HepG2 (cell line): ENCODE measurements around the gene SPATA7. TPM values are rescaled to one million over a fixed set of nuclear protein-coding genes. Genes with fewer than 3 reads are reported as not detected.

Experiments
- ATAC-seq: fragments of 200-7000 bp; cut with Tn5 transposase; 3 replicates; pipeline ENCODE4 v1.9.1; 2020; ENCODE audit warnings: mild to moderate bottlenecking, moderate library complexity
- BruUV-seq: library from RNA; stranded (reverse); fragments of 400-500 nt; replicated peaks from 2 replicates; lab custom pipeline; 2021; lab: Mats Ljungman, UMichigan
- CTCF ChIA-PET: fragments of 300-600 bp; formaldehyde crosslinking; extraction: SDS; loops from one replicate; lab custom pipeline; 2021; ENCODE audit warnings: low total read pairs, inconsistent platforms, low intra/inter-chr PET ratio; lab: Yijun Ruan, JAX
- POLR2A ChIA-PET: fragments of 350-600 bp; sonication (Branson Sonifier 250); formaldehyde crosslinking; loops from one replicate; lab custom pipeline; 2020; ENCODE audit warnings: antibody characterized with exemption, inconsistent platforms; lab: Yijun Ruan, JAX
- DNase-seq: peaks from one replicate; pipeline ENCODE4 v3.0.0-alpha.2; 2015; ENCODE audit warnings: low spot score
- FAIRE-seq: peaks from 3 replicates; lab custom pipeline; 2011; peaks lifted over from hg19 to GRCh38; lab: Jason Lieb, UNC
- H2AFZ ChIP-seq: one replicate; pipeline ENCODE4 v1.6.1; 2011; ENCODE audit warnings: low read length, inconsistent platforms
- H3K27ac ChIP-seq: fragments of 300-600 bp; 3 replicates; pipeline ENCODE4 v1.8.0; 2011; ENCODE audit warnings: mixed run types, mild to moderate bottlenecking, mixed read lengths, low read length, inconsistent platforms; ENCODE audit not compliant: insufficient read depth; ENCODE audit errors: extremely low read length
- H3K27me3 ChIP-seq, 2 experiments: fragments of 200-600 bp in 1 of 2; 2 replicates in 1 of 2; 3 replicates in 1 of 2; pipeline versions ENCODE4 v1.6.0 to v1.8.0; 2011; ENCODE audit warnings: low read length in 2 of 2, mild to moderate bottlenecking in 2 of 2, moderate library complexity in 2 of 2, inconsistent platforms in 1 of 2; ENCODE audit not compliant: insufficient read depth in 2 of 2, control insufficient read depth in 1 of 2
- H3K36me3 ChIP-seq, 2 experiments: fragments of 200-600 bp in 1 of 2; replicated peaks in 1 of 2; 2 replicates in 1 of 2; 3 replicates in 1 of 2; pipeline versions ENCODE4 v1.5.1 to v1.8.0; 2011; ENCODE audit warnings: low read length in 2 of 2, inconsistent platforms in 1 of 2; ENCODE audit not compliant: insufficient read depth in 2 of 2, control insufficient read depth in 1 of 2
- H3K4me1 ChIP-seq: 2 replicates; pipeline ENCODE4 v1.5.1; 2012; ENCODE audit warnings: low read length, inconsistent platforms; ENCODE audit not compliant: insufficient read depth
- H3K4me2 ChIP-seq: 2 replicates; pipeline ENCODE4 v1.6.0; 2011; ENCODE audit warnings: low read depth, low read length, inconsistent platforms
- H3K4me3 ChIP-seq, 3 experiments: fragments of 200-600 bp in 1 of 3; sonication (generic), shearing (Covaris generic) in 1 of 3; replicated peaks in 1 of 3; 2 replicates each; pipeline ENCODE4 v1.5.1; 2011 to 2016; ENCODE audit warnings: low read length in 3 of 3, inconsistent platforms in 2 of 3, low read depth in 2 of 3, mild to moderate bottlenecking in 2 of 3, control low read depth in 1 of 3, mixed read lengths in 1 of 3; ENCODE audit not compliant: insufficient read depth in 1 of 3
- H3K79me2 ChIP-seq: one replicate; pipeline ENCODE4 v1.6.1; 2011; ENCODE audit warnings: low read length, inconsistent platforms; ENCODE audit not compliant: insufficient read depth
- H3K9ac ChIP-seq: 2 replicates; pipeline ENCODE4 v1.6.0; 2011; ENCODE audit warnings: mild to moderate bottlenecking, low read depth, low read length, inconsistent platforms; ENCODE audit not compliant: insufficient read depth
- H3K9me3 ChIP-seq: 2 replicates; pipeline ENCODE4 v1.5.1; 2012; ENCODE audit warnings: mild to moderate bottlenecking, low read length
- H4K20me1 ChIP-seq: 2 replicates; pipeline ENCODE4 v1.6.0; 2011; ENCODE audit warnings: inconsistent platforms, mild to moderate bottlenecking, low read length, moderate library complexity; ENCODE audit not compliant: insufficient read depth
- HNRNPK ChIP-seq: fragments of 200-400 bp; formaldehyde crosslinking; IDR thresholded peaks from 2 replicates; pipeline ENCODE4 v1.6.1; 2018; ENCODE audit warnings: low read length, low read depth, moderate library complexity, mild to moderate bottlenecking; ENCODE audit not compliant: poor library complexity, severe bottlenecking
- IRF1 ChIP-seq: sonication (generic); formaldehyde crosslinking; IDR thresholded peaks from 2 replicates; pipeline ENCODE4 v1.4.0; 2020; ENCODE audit warnings: low read depth, mild to moderate bottlenecking, missing genetic modification reagents
- ZBTB10 ChIP-seq: sonication (generic); formaldehyde crosslinking; IDR thresholded peaks from 2 replicates; pipeline ENCODE4 v1.4.0; 2020; ENCODE audit warnings: missing genetic modification reagents, borderline replicate concordance
- ZNF143 ChIP-seq: sonication (generic); formaldehyde crosslinking; IDR thresholded peaks from 2 replicates; pipeline ENCODE4 v1.4.0; 2020; ENCODE audit warnings: missing genetic modification reagents
- ZNF546 ChIP-seq: sonication (generic); formaldehyde crosslinking; conservative IDR thresholded peaks from 2 replicates; pipeline ENCODE4 v1.8.1; 2023; ENCODE audit warnings: mild to moderate bottlenecking, missing genetic modification reagents
- WGBS: methylation state at CpG from one replicate; pipeline ENCODE4 v1.1.6; 2017; ENCODE audit warnings: low lambda C conversion rate; 5-methylcytosine and 5-hydroxymethylcytosine counted together
- in situ Hi-C: cut with HindIII; loops from 2 replicates; pipeline ENCODE4 v1.10.0; 2017; ENCODE audit warnings: low pct_unique_long_range_greater_than_20kb; ENCODE audit not compliant: extremely low pct_ligation_motif_present
- intact Hi-C: fragments of 100-400 bp; cut with micrococcal nuclease; formaldehyde crosslinking; loops from one replicate; pipeline ENCODE4 v1.10.0; 2022; ENCODE audit not compliant: unreplicated experiment
- polyA plus RNA-seq, 8 experiments: library from polyadenylated mRNA; depleted of rRNA in 3 of 8; stranded (reverse) in 7 of 8; unstranded in 1 of 8; fragments of >200 nt; fragmentation: Illumina TruSeq in 4 of 8; extraction: Trizol in 4 of 8; gene quantifications; 2 replicates each; pipeline versions ENCODE4 v1.2.1 to v1.2.3, GENCODE V29; 2011 to 2016; ENCODE audit warnings: low read depth in 4 of 8, missing spikeins in 1 of 8, mixed read lengths in 1 of 8; ENCODE audit not compliant: insufficient read depth in 1 of 8
- total RNA-seq, 5 experiments: library from RNA; depleted of rRNA; stranded (reverse); fragments of >200 nt; fragmentation: Illumina TruSeq; extraction: Trizol; gene quantifications; 2 replicates each; pipeline ENCODE4 v1.2.3, GENCODE V29; 2016; ENCODE audit warnings: low read depth in 1 of 5

SPATA7 gene
- total and polyA plus RNA-seq, 2 of the 13 experiments (the other 11 are each of a cell fraction or from before 2014, with no cell fraction given), result 3.6 to 5.5 TPM

- no peak overlapping the region for H3K27ac ChIP-seq
- CTCF ChIA-PET, result no interaction called here
- 92% methylated on average over 3 of the region's 7 CpGs for WGBS
- BruUV-seq, result no TSS peak
- ATAC-seq (no peak), DNase-seq (no peak), FAIRE-seq (no peak)
- no peak overlapping the region for H3K9ac ChIP-seq
- no peaks in the 10 kb centered on the region for H3K9me3 ChIP-seq
- H2AFZ ChIP-seq, result no peak overlapping the region
- no peak overlapping the region for H3K4me3 ChIP-seq
- H3K27me3 ChIP-seq, result no peaks in the 10 kb centered on the region
- TF ChIP-seq ZNF143 (CRISPR knock-in tag), result no peak
- no peak for TF ChIP-seq ZNF546 (CRISPR knock-in tag)
- no peak for TF ChIP-seq IRF1
- no peak for TF ChIP-seq ZBTB10 (CRISPR knock-in tag)
- no peak for TF ChIP-seq HNRNPK
- no peaks in the 10 kb centered on the region; a peak in 2 of 5 replicates for H3K36me3 ChIP-seq
- intact Hi-C loops (no loop called here), in situ Hi-C loops (loop anchor here (25.0 kb wide), 1 partner anchor 531 kb away; no protein-coding TSS in a partner anchor)
- no peaks in the 10 kb centered on the region for H4K20me1 ChIP-seq
- H3K4me2 ChIP-seq, result no peak overlapping the region
- POLR2A ChIA-PET, result no interaction called here
- no peaks in the 10 kb centered on the region for H3K4me1 ChIP-seq
- H3K79me2 ChIP-seq, result no peaks in the 10 kb centered on the region
These were observed 96.3 kb downstream of the SPATA7 start for GRCh38 chr14:88481794-88482193.
